GM18517 (cell line): ENCODE results near the gene CFAP97.
"Not testable (repeated sequence)": the region's sequence is repeated elsewhere in the genome, so short reads cannot be mapped to it uniquely, and the experiment has no call there.

Experiments
- ATAC-seq: cut with Tn5 transposase; IDR thresholded peaks from one replicate; pipeline ENCODE4 v1.9.1; 2021; ENCODE audit warnings: mild to moderate bottlenecking, moderate library complexity; ENCODE audit not compliant: unreplicated experiment

The CFAP97 gene

GRCh38 chr4:185203486-185204237 lies at the start of gene CFAP97:
TSS of gene CFAP97 (minus strand) at chr4:185204000. CDS start at chr4:185191196, 12,804 bp downstream.
- peak; percentile 73 for ATAC-seq

- no peak for ATAC-seq
Observed at GRCh38 chr4:185249105-185249504, 45.3 kb upstream of the CFAP97 start.

- ATAC-seq, result no peak
Observed at GRCh38 chr4:185248393-185249039, 44.7 kb upstream of the CFAP97 start.

DNA sequence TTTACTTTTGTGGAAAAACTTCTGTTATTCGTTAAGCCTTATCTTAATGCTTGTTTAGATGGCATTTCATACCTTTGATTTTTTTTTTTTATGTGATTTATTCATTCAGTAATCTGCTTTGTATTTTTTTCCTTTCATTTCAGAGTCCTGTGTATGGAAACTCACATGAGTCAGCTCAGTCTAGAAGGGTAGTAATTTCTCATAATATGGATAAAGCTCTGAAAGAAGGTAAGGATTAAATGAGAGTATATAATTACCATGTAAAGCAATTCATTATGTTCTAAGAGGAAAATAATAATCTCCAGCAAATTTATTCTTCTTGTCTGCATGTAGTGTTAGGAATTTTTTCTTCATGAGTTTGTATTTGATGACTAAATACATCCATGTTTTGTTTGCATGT lies 43.4 kb upstream of the CFAP97 start:
- no peak for ATAC-seq

DNA sequence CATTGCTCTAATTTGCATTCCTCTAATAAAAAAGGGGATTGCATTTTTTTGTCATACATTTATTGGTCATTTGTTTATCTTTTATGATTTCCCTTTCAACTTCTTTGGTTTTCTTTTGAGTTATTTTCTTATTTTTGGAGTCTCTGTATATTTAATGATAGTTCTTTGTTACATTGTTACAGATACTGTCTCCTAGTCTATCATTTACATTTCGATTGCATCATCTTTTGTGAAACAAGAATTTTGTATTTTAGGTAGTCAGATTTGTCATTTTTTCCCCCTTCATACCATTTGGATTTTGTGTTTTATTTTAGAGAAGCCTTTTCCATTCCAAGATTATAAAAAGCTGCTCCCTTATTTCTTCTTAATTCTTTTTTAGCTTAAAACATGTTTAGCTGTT lies 42.7 kb upstream of the CFAP97 start:
- no peak for ATAC-seq

DNA sequence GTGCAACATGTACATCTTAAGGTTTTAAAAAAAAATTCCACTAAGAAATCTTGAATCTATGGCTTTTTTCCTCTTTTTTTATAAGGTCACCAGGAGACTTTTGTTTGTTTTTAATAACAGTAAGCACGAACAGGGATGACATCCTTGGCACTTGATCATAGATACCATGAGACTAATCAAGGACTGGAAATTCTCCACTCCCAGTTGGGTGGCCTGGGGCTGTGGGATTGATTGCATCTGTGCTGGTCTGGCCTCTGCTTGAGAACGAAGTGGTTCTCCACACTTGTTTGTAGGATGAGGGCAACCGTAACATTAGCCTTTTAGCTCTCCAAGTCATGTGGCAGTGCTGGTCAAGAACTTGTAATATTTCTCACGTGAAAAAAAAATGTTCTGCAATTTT lies 41.0 kb upstream of the CFAP97 start:
- no peak for ATAC-seq

- no peak for ATAC-seq
Observed at GRCh38 chr4:185243879-185244278, 40.1 kb upstream of the CFAP97 start.

GRCh38 chr4:185242749-185243533 lies 39.1 kb upstream of the CFAP97 start:
- ATAC-seq, result no peak

DNA sequence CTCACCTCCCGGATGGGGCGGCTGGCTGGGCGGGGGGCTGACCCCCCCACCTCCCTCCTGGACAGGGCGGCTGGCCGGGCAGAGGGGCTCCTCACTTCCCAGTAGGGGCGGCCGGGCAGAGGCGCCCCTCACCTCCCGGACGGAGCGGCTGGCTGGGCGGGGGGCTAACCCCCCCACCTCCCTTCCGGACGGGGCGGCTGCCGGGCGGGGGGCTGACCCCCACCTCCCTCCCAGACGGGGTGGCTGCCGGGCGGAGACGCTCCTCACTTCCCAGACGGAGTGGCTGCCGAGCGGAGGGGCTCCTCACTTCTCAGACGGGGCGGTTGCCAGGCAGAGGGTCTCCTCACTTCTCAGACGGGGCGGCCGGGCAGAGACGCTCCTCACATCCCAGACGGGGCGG lies 36.7 kb upstream of the CFAP97 start:
- not testable (repeated sequence) for ATAC-seq

- ATAC-seq, result no peak
Observed at GRCh38 chr4:185238750-185239149, 35.0 kb upstream of the CFAP97 start.

GRCh38 chr4:185238215-185238681 lies 34.4 kb upstream of the CFAP97 start:
- no peak for ATAC-seq

- ATAC-seq, result no peak
Observed at GRCh38 chr4:185237175-185237574, 33.4 kb upstream of the CFAP97 start.

GRCh38 chr4:185235843-185236503 lies 32.2 kb upstream of the CFAP97 start:
- ATAC-seq, result no peak

GRCh38 chr4:185235119-185235842 lies 31.5 kb upstream of the CFAP97 start:
- no peak for ATAC-seq

GRCh38 chr4:185232370-185232769 lies 28.6 kb upstream of the CFAP97 start:
- ATAC-seq, result no peak

- ATAC-seq, result no peak
Observed at GRCh38 chr4:185229021-185229818, 25.4 kb upstream of the CFAP97 start.

GRCh38 chr4:185227713-185228278 lies 24.0 kb upstream of the CFAP97 start:
- ATAC-seq, result no peak

DNA sequence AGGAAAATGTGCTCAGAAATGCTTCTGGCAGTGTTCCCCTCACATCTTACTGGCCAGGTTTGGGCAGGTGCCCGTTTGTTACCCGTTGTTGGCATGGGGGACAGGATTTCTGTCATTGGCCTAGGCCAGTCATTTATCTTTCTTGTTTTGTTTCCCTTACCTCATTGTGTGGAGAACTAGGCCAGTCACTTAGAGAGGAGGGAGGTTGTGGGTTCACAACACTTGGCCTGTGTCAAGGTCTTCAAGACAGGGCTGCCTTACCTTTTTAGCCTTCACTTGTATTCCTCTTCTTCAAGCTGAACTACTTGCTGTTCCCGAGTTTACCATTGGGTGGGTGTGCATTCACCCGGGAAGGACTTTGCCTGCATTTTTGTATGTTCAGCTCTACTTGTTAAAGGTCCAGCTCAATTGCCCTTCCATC lies 23.3 kb upstream of the CFAP97 start:
- no peak for ATAC-seq

GRCh38 chr4:185225940-185226339 lies 22.1 kb upstream of the CFAP97 start:
- no peak for ATAC-seq
